GM10266 (cell line): ENCODE results near the gene TRMT1.

Experiments used
- DNase-seq: peaks from one replicate; pipeline ENCODE4 v3.0.0; 2012; ENCODE audit errors: extremely low spot score
- TF ChIP-seq, protein P1 (sequence below): IDR thresholded peaks from 2 replicates; pipeline ENCODE4 v1.5.1; 2012; ENCODE audit warnings: mild to moderate bottlenecking, low read depth; ENCODE audit not compliant: control insufficient read depth, insufficient read depth; ENCODE audit errors: missing control alignments

Gene TRMT1

GRCh38 chr19:13082192-13083007, 34.1 kb downstream of the TRMT1 start:
- DNase-seq, result no peak
- TF ChIP-seq, protein P1, sequence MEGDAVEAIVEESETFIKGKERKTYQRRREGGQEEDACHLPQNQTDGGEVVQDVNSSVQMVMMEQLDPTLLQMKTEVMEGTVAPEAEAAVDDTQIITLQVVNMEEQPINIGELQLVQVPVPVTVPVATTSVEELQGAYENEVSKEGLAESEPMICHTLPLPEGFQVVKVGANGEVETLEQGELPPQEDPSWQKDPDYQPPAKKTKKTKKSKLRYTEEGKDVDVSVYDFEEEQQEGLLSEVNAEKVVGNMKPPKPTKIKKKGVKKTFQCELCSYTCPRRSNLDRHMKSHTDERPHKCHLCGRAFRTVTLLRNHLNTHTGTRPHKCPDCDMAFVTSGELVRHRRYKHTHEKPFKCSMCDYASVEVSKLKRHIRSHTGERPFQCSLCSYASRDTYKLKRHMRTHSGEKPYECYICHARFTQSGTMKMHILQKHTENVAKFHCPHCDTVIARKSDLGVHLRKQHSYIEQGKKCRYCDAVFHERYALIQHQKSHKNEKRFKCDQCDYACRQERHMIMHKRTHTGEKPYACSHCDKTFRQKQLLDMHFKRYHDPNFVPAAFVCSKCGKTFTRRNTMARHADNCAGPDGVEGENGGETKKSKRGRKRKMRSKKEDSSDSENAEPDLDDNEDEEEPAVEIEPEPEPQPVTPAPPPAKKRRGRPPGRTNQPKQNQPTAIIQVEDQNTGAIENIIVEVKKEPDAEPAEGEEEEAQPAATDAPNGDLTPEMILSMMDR, result no peak

- TF ChIP-seq, protein P1, result no peak
- no peak for DNase-seq
These were observed 37.0 kb downstream of the TRMT1 start for GRCh38 chr19:13079542-13079986.

DNA sequence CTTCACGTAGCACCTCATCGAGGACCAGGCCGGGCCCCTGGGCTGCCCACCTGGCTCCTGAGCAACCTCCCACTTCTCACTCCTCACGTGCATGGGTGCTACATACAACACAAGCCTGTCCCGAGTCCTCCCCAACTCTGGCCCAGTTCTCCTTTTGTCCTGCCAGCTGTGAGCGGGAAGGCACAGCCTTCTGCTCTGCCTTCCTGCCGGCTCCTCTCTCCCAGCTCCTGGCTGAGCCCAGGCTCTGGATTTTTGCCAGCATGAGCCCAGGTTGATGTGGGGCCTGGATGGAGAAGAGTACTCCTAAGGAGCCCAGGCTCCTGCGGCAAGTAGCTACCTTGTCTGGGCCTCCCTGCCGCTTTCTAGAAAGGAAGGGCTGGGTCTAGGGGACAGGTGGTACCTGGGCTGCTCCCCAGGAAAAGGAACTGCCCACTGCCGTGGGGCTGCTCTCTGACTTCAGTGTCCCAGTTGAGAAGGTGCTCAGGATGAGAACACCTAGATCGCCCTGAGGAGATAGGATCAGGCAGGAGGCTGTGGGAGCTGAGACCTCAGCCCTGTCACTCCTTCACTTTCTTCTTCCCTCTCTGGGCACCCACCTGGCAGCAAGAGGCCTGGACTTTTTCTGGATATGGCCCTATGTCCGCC, 37.5 kb downstream of the TRMT1 start:
- DNase-seq, result no peak
- TF ChIP-seq, protein P1, result no peak

DNA sequence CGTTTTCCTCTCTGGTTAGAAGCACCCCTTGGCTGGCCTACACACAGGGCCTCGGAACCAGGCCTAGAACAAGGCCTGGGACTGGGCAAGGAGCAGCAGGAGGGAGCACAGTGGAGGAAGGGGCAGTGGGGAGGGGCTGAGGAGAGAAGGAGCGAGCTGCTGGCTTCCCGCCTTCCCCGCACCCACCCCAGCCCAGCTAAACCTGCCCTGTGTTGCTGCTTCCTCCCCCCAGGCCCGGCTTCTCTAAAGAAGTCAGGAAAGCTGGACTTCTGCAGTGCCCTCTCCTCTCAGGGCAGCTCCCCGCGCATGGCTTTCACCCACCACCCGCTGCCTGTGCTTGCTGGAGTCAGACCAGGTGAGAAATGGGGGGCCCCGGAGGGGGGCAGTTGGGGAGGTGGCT, 38.2 kb downstream of the TRMT1 start:
- TF ChIP-seq, protein P1, result no peak
- DNase-seq, result no peak

DNA sequence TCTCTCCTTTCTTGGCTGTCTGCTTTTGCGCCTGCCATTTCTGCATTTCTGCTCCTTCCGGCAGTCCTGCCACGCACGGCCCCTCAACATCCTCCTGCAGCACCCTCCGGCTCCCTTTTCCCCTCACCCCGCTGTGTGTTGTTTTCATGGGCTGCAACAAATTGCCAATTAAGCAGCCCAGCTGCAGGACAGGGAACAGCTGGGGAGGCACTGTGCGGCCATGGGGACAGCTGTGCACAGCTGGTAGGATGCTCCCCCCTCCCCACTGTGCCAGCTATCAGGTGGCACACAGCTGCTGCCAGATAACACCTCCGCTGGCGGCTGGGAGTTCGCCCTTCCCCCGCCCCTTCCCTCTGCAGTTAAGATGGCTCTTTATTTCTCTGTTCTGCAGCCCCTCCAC, 39.3 kb downstream of the TRMT1 start:
- TF ChIP-seq, protein P1, result no peak
- no peak for DNase-seq

DNA sequence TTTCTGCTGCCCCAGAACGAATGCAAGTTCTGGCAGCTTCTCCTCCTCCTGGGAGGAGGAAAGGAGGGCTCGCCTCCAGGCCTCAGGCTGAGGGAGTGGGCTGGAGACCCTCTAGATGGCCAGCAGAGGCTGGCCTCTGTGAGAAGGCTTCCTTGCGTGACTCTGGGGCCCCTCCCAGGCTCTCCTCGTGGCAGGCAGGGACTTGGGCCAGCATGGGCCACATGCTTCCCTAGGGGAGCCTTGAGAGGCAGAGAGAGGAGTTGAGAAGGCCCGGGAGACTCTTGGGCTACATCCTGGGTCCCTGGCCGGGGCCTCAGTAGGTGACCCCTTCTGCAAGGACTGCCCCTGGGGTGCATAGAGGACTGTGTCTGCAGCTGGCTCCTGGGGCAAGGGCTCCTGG, 39.8 kb downstream of the TRMT1 start:
- no peak for DNase-seq
- TF ChIP-seq, protein P1, result no peak

- no peak for DNase-seq
- TF ChIP-seq, protein P1, result no peak
These were observed 40.2 kb downstream of the TRMT1 start for GRCh38 chr19:13076320-13076719.
